Right renal pelvis (tissue), 4 donors: ENCODE results near the gene GGTLC1. TPM values are rescaled to one million over a fixed set of nuclear protein-coding genes. Genes with fewer than 3 reads are reported as not detected.

Experiments
- DNase-seq, 4 donors: peaks; one replicate each; pipeline ENCODE4 v3.0.0-alpha.2; 2013; ENCODE audit warnings: low read depth in 4 of 4, low spot score in 3 of 4, missing footprints in 1 of 4
- polyA plus RNA-seq, 4 donors: library from polyadenylated mRNA; unstranded; fragments of 120-200 nt; gene quantifications; one replicate each; pipeline ENCODE4 v1.2.1, GENCODE V29; 2013; ENCODE audit not compliant: insufficient read length in 4 of 4

Gene GGTLC1
- polyA plus RNA-seq: under 1 TPM in 1 of 4 donors, not detected in 3; 0.27 TPM

- DNase-seq: no peak
These were observed at the start of gene GGTLC1 for GRCh38 chr20:23988561-23988960. TSS of gene GGTLC1 (minus strand) at chr20:23988779. CDS start at chr20:23986611, 2,168 bp downstream.

- DNase-seq: no peak
These were observed 46.2 kb upstream of the GGTLC1 start for GRCh38 chr20:24034820-24035219.

GRCh38 chr20:24033565-24033964 is 45.0 kb upstream of the GGTLC1 start:
- no peak for DNase-seq

- DNase-seq: no peak
These were observed 44.6 kb upstream of the GGTLC1 start for GRCh38 chr20:24033151-24033550.

GRCh38 chr20:24032400-24032898 is 43.9 kb upstream of the GGTLC1 start:
- no peak for DNase-seq

- DNase-seq: no peak
These were observed 38.6 kb upstream of the GGTLC1 start for GRCh38 chr20:24027229-24027628.

GRCh38 chr20:24022621-24023180 is 34.1 kb upstream of the GGTLC1 start:
- no peak for DNase-seq

GRCh38 chr20:24018796-24019195 is 30.2 kb upstream of the GGTLC1 start:
- no peak for DNase-seq

- no peak for DNase-seq
These were observed 28.8 kb upstream of the GGTLC1 start for GRCh38 chr20:24017458-24017755.

GRCh38 chr20:24016607-24017457 is 28.3 kb upstream of the GGTLC1 start:
- peak in 1 of 4 donors; percentile 4 for DNase-seq

- no peak for DNase-seq
These were observed 25.4 kb upstream of the GGTLC1 start for GRCh38 chr20:24013953-24014352.

GRCh38 chr20:24011282-24011681 is 22.7 kb upstream of the GGTLC1 start:
- DNase-seq: peak; percentile 12 to 52 (median 30)

- no peak for DNase-seq
These were observed 19.2 kb upstream of the GGTLC1 start for GRCh38 chr20:24007758-24008157.

GRCh38 chr20:24007073-24007595 is 18.6 kb upstream of the GGTLC1 start:
- no peak for DNase-seq

- DNase-seq: no peak
These were observed 18.0 kb upstream of the GGTLC1 start for GRCh38 chr20:24006626-24007025.

- no peak for DNase-seq
These were observed 15.9 kb upstream of the GGTLC1 start for GRCh38 chr20:24004471-24004870.

GRCh38 chr20:24002896-24003295 is 14.3 kb upstream of the GGTLC1 start:
- DNase-seq: no peak

- DNase-seq: no peak
These were observed 13.3 kb upstream of the GGTLC1 start for GRCh38 chr20:24001712-24002405.

- DNase-seq: no peak
These were observed 10.3 kb upstream of the GGTLC1 start for GRCh38 chr20:23998844-23999243.

- DNase-seq: no peak
These were observed 9.8 kb upstream of the GGTLC1 start for GRCh38 chr20:23998392-23998791.
